Right lobe of liver (tissue), 6 donors: Measurements from ENCODE around the gene C2orf80. TPM values are rescaled to one million over a fixed set of nuclear protein-coding genes. Genes with fewer than 3 reads are reported as not detected.
A peak's percentile ranks its signal among the peaks of the same experiment; 100 is the strongest.

Experiments
- ATAC-seq, 4 donors: fragments of 200-7000 bp; cut with Tn5 transposase; one replicate each; pipeline ENCODE4 v1.9.1; 2020; ENCODE audit warnings: mild to moderate bottlenecking in 4 of 4, moderate library complexity in 4 of 4
- DNase-seq, 3 donors: peaks; one replicate each; pipeline ENCODE4 v3.0.0-alpha.2; 2020
- H3K27ac ChIP-seq, 3 donors: fragments of 200-600 bp; one replicate each; pipeline ENCODE4 v1.8.0; 2022
- H3K27me3 ChIP-seq, 2 donors: fragments of 200-600 bp; one replicate each; pipeline ENCODE4 v1.8.0; 2022
- H3K36me3 ChIP-seq, 4 donors: fragments of 200-600 bp; sonication (generic) in 1 of 4; one replicate each; pipeline versions ENCODE4 v1.5.1 to v1.8.0; 2017 to 2022; ENCODE audit warnings: control low read depth in 1 of 4
- H3K4me1 ChIP-seq, 4 donors: fragments of 200-600 bp; sonication (generic) in 1 of 4; one replicate each; pipeline versions ENCODE4 v1.5.1 to v1.8.0; 2017 to 2022; ENCODE audit warnings: control low read depth in 1 of 4
- H3K4me3 ChIP-seq, 3 donors: fragments of 200-600 bp; one replicate each; pipeline ENCODE4 v1.8.0; 2022
- H3K9me3 ChIP-seq, 4 donors: fragments of 200-600 bp; sonication (generic) in 1 of 4; one replicate each; pipeline versions ENCODE4 v1.5.1 to v1.8.0; 2017 to 2022; ENCODE audit warnings: control low read depth in 1 of 4
- CTCF ChIP-seq, 4 donors: fragments of 200-600 bp in 3 of 4; fragments of 450-650 bp in 1 of 4; IDR thresholded peaks; one replicate each; pipeline versions ENCODE4 v1.5.1 to v1.8.0; 2016 to 2022; ENCODE audit warnings: antibody characterized with exemption in 4 of 4, mild to moderate bottlenecking in 2 of 4
- POLR2A ChIP-seq: fragments of 450-650 bp; IDR thresholded peaks from one replicate; pipeline ENCODE4 v1.6.1; 2017; ENCODE audit warnings: antibody characterized with exemption, mild to moderate bottlenecking
- WGBS: methylation state at CpG from one replicate; pipeline ENCODE4 v1.1.6; 2018; ENCODE audit warnings: low coverage, low lambda C conversion rate; ENCODE audit not compliant: insufficient coverage; ENCODE audit errors: missing lambda C conversion rate; 5-methylcytosine and 5-hydroxymethylcytosine counted together
- intact Hi-C, 2 donors: fragments of 100-400 bp; cut with DNase I; formaldehyde crosslinking; loops; one replicate each; pipeline versions ENCODE4 v1.11.2 to v1.14.1; 2022
- total RNA-seq, 6 experiments: library from RNA; depleted of rRNA in 2 of 6; stranded (reverse); fragments of >200 nt in 2 of 6; fragmentation: NEBNext Ultra II Directional in 3 of 6; extraction: Animal tissue kit (Norgen Biotek cat#: 25700) in 3 of 6; gene quantifications; one replicate each; pipeline versions ENCODE4 v1.1.0 to v1.2.4, GENCODE V29; 2016 to 2023
- donor health status: DM: no; HTN: yes; CAD: no.
- donor health status: DM: no; HTN: no; CAD: no.
- donor health status: DM: no; HTN: no; CAD: no.
- donor health status: DM: no; HTN: yes; CAD: no.
- donor health status: DM: no; HTN: yes; CAD: no.

The C2orf80 gene
- total RNA-seq, 6 experiments from 2014 or later = not detected

- H3K9me3 ChIP-seq = no peaks in the 10 kb centered on the region
- H3K4me1 ChIP-seq = peaks cover 0 to 11% (median 3%) of the 10 kb centered on the region in 4 donors
- TF ChIP-seq CTCF (IDR thresholded peaks at IDR 0.05) (no peak), POLR2A (no peak)
- no peaks in the 10 kb centered on the region for H3K36me3 ChIP-seq
- H3K27me3 ChIP-seq = no peaks in the 10 kb centered on the region
- DNase-seq (peak in 2 of 3 donors; percentile 57 to 74), ATAC-seq (peak; percentile 83 to 91 (median 88))
- no peak overlapping the region for H3K4me3 ChIP-seq
- intact Hi-C loops = no loop called here
- 23% methylated on average over 12 of the region's 12 CpGs for WGBS
- H3K27ac ChIP-seq = peak overlapping the region in 2 of 3 donors; percentile 24 to 71
These were observed 5.7 kb downstream of the C2orf80 start for GRCh38 chr2:208183972-208184705.

- peak; percentile 39 to 49 (median 40) for ATAC-seq
- Histone ChIP-seq H3K36me3 (no peaks in the 10 kb centered on the region), H3K4me3 (no peak overlapping the region), H3K9me3 (no peaks in the 10 kb centered on the region), H3K27ac (peak overlapping the region in 2 of 3 donors; percentile 24 to 71), H3K27me3 (no peaks in the 10 kb centered on the region), H3K4me1 (peaks cover 0 to 11% (median 3%) of the 10 kb centered on the region in 4 donors)
- no peak for TF ChIP-seq CTCF (IDR thresholded peaks at IDR 0.05)
- TF ChIP-seq POLR2A = no peak
- no peak for DNase-seq
- WGBS = 44% methylated on average over 7 of the region's 7 CpGs
- intact Hi-C loops = no loop called here
These were observed 6.3 kb downstream of the C2orf80 start for GRCh38 chr2:208183526-208183925.

GRCh38 chr2:208182835-208183234 lies 7.0 kb downstream of the C2orf80 start:
- 79% methylated on average over 3 of the region's 3 CpGs for WGBS
- Histone ChIP-seq H3K27ac (no peak overlapping the region), H3K9me3 (no peaks in the 10 kb centered on the region), H3K36me3 (no peaks in the 10 kb centered on the region), H3K4me3 (no peak overlapping the region), H3K27me3 (no peaks in the 10 kb centered on the region), H3K4me1 (peaks cover 0 to 11% (median 3%) of the 10 kb centered on the region in 4 donors)
- no peak for ATAC-seq
- intact Hi-C loops = no loop called here
- TF ChIP-seq CTCF (IDR thresholded peaks at IDR 0.05) (no peak), POLR2A (no peak)
- DNase-seq = no peak

GRCh38 chr2:208179028-208179609 lies 10.7 kb downstream of the C2orf80 start:
- no peaks in the 10 kb centered on the region for H3K36me3 ChIP-seq
- H3K4me3 ChIP-seq = no peak overlapping the region
- no peak for ATAC-seq
- peaks cover 0 to 18% (median 3%) of the 10 kb centered on the region in 4 donors for H3K4me1 ChIP-seq
- H3K27ac ChIP-seq = no peak overlapping the region
- intact Hi-C loops = loop anchor here in 1 of 2 donors (10.0 kb wide), 1 partner anchor 76 kb away; the partner anchor contains the start of gene IDH1
- no peaks in the 10 kb centered on the region for H3K27me3 ChIP-seq
- H3K9me3 ChIP-seq = no peaks in the 10 kb centered on the region
- DNase-seq = no peak
- 82% methylated on average over 1 of the region's 4 CpGs for WGBS
- TF ChIP-seq CTCF (IDR thresholded peaks at IDR 0.05) (no peak), POLR2A (no peak)
